Effector memory CD8-positive, alpha-beta T cell (primary cell): ENCODE data around the gene HPF1.

ENCODE experiments used
- ATAC-seq: fragments of 150-1000 bp; cut with Tn5 transposase; replicated peaks from 2 replicates; pipeline ENCODE4 v1.10.0; 2021; ENCODE audit warnings: mild to moderate bottlenecking, moderate library complexity
- DNase-seq, 3 experiments: peaks; one replicate each; pipeline ENCODE4 v3.0.0; 2021
- H3K27ac Mint-ChIP-seq, 2 donors: one replicate each; pipeline ENCODE4 v1.8.0; 2022; ENCODE audit warnings: mild to moderate bottlenecking in 2 of 2, mixed read lengths in 2 of 2, moderate library complexity in 2 of 2
- H3K27me3 Mint-ChIP-seq, 2 donors: one replicate each; pipeline ENCODE4 v1.8.0; 2022; ENCODE audit warnings: mixed read lengths in 2 of 2
- H3K36me3 Mint-ChIP-seq: one replicate; pipeline ENCODE4 v1.8.0; 2022; ENCODE audit warnings: mild to moderate bottlenecking, moderate library complexity, mixed read lengths; ENCODE audit not compliant: insufficient read depth
- H3K4me1 Mint-ChIP-seq, 2 donors: one replicate each; pipeline ENCODE4 v1.8.0; 2022; ENCODE audit warnings: low read depth in 2 of 2, mixed read lengths in 2 of 2
- H3K4me3 Mint-ChIP-seq, 2 donors: one replicate each; pipeline ENCODE4 v1.8.0; 2022; ENCODE audit warnings: mild to moderate bottlenecking in 2 of 2, mixed read lengths in 2 of 2, moderate library complexity in 2 of 2
- H3K9me3 Mint-ChIP-seq, 2 donors: one replicate each; pipeline ENCODE4 v1.8.0; 2022; ENCODE audit warnings: mixed read lengths in 2 of 2

The HPF1 gene

DNA sequence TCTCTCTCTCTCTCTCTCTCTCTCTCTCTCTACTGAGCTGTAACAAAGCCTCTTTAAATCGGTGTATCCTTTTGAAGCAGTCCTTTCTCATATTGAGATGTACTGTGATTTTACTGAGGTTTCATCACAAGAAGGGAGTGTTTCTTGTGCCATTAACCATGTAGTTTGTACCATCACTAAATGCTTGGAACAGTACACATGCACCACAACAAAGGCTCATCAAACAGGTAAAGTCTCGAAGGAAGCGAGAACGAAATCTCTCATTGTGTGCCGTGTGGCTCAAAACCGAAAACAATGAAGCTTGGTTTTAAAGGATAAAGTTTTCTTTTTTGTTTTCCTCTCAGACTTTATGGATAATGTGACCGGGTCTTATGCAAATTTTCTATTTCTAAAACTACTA is 37.2 kb downstream of the HPF1 start:
- no peak for ATAC-seq
- Mint-ChIP-seq H3K4me1 (no peaks in the 10 kb centered on the region), H3K27ac (no peak overlapping the region)

GRCh38 chr4:169716677-169717076 is 41.1 kb downstream of the HPF1 start:
- no peak for DNase-seq
- no peak overlapping the region for H3K4me3 Mint-ChIP-seq
- no peaks in the 10 kb centered on the region for H3K27me3 Mint-ChIP-seq
- ATAC-seq: no peak
- H3K4me1 Mint-ChIP-seq: no peaks in the 10 kb centered on the region
- peaks cover 26% of the 10 kb centered on the region for H3K36me3 Mint-ChIP-seq
- no peaks in the 10 kb centered on the region for H3K9me3 Mint-ChIP-seq
- H3K27ac Mint-ChIP-seq: no peak overlapping the region

More for the DNA sequence above, 37.2 kb downstream of the HPF1 start:
- H3K36me3 Mint-ChIP-seq: peaks cover 7% of the 10 kb centered on the region
- DNase-seq: no peak
- H3K27me3 Mint-ChIP-seq: no peaks in the 10 kb centered on the region
- H3K9me3 Mint-ChIP-seq: no peaks in the 10 kb centered on the region
- H3K4me3 Mint-ChIP-seq: no peak overlapping the region

- DNase-seq (no peak), ATAC-seq (no peak)
- no peaks in the 10 kb centered on the region for H3K27me3 Mint-ChIP-seq
- no peak overlapping the region for H3K27ac Mint-ChIP-seq
- no peaks in the 10 kb centered on the region for H3K4me1 Mint-ChIP-seq
- peaks cover 26% of the 10 kb centered on the region for H3K36me3 Mint-ChIP-seq
- H3K9me3 Mint-ChIP-seq: no peaks in the 10 kb centered on the region
- no peak overlapping the region for H3K4me3 Mint-ChIP-seq
Observed at GRCh38 chr4:169715826-169716225, 41.9 kb downstream of the HPF1 start.

GRCh38 chr4:169707958-169708643 is 49.6 kb downstream of the HPF1 start:
- no peak for ATAC-seq
- Mint-ChIP-seq H3K27ac (peak overlapping the region; percentile 29 to 74), H3K27me3 (no peaks in the 10 kb centered on the region), H3K4me3 (no peak overlapping the region), H3K4me1 (peaks cover 2 to 7% of the 10 kb centered on the region in 2 donors), H3K36me3 (peaks cover 16% of the 10 kb centered on the region), H3K9me3 (no peaks in the 10 kb centered on the region)
- no peak for DNase-seq

GRCh38 chr4:169698331-169698730 is 59.4 kb downstream of the HPF1 start:
- no peak for ATAC-seq
- H3K9me3 Mint-ChIP-seq: no peaks in the 10 kb centered on the region

GRCh38 chr4:169690787-169691186 is 67.0 kb downstream of the HPF1 start:
- Mint-ChIP-seq H3K4me3 (no peak overlapping the region), H3K9me3 (no peaks in the 10 kb centered on the region), H3K36me3 (peaks cover 27% of the 10 kb centered on the region), H3K27me3 (no peaks in the 10 kb centered on the region), H3K27ac (no peak overlapping the region), H3K4me1 (no peaks in the 10 kb centered on the region)
- no peak for ATAC-seq
- no peak for DNase-seq

More at GRCh38 chr4:169698331-169698730, 59.4 kb downstream of the HPF1 start:
- H3K27me3 Mint-ChIP-seq: no peaks in the 10 kb centered on the region
- H3K4me3 Mint-ChIP-seq: no peak overlapping the region
- H3K36me3 Mint-ChIP-seq: peaks cover 40% of the 10 kb centered on the region
- no peaks in the 10 kb centered on the region for H3K4me1 Mint-ChIP-seq
- no peak for DNase-seq
- no peak overlapping the region for H3K27ac Mint-ChIP-seq

DNA sequence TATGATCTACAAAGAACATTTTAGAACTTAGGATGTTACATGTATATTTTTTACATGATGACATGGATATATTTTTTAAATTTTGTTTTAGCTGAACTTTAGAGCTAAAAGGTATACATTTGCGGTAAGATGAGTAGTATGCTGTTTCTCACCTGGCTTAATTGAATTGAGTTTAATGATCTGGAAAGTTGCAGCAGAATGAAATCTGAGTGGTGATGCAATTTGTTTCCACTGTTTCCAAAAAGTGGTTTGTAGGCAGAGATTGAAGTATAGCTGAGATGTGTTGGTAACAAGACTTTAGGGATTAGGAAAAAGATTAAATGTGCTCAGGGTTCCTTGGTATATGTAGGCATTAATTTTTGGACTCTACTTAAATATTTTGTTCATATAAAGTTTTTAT is 68.1 kb downstream of the HPF1 start:
- H3K9me3 Mint-ChIP-seq: no peaks in the 10 kb centered on the region
- DNase-seq (no peak), ATAC-seq (no peak)
- H3K4me1 Mint-ChIP-seq: no peaks in the 10 kb centered on the region
- peaks cover 23% of the 10 kb centered on the region for H3K36me3 Mint-ChIP-seq
- no peak overlapping the region for H3K27ac Mint-ChIP-seq
- H3K4me3 Mint-ChIP-seq: no peak overlapping the region
- no peaks in the 10 kb centered on the region for H3K27me3 Mint-ChIP-seq

GRCh38 chr4:169682372-169683047 is 75.2 kb downstream of the HPF1 start:
- Mint-ChIP-seq H3K9me3 (no peaks in the 10 kb centered on the region), H3K27ac (peak overlapping the region; percentile 17 to 55), H3K36me3 (peaks cover 16% of the 10 kb centered on the region)

More at GRCh38 chr4:169682372-169683047, 75.2 kb downstream of the HPF1 start:
- H3K4me1 Mint-ChIP-seq: peaks cover 0 to 2% of the 10 kb centered on the region in 2 donors
- no peak overlapping the region for H3K4me3 Mint-ChIP-seq
- no peaks in the 10 kb centered on the region for H3K27me3 Mint-ChIP-seq
- no peak for DNase-seq
- no peak for ATAC-seq
